GM12874 (cell line): Measurements from ENCODE around the gene SLC1A2.

Experiments used
- TF ChIP-seq, protein P1 (sequence below): IDR thresholded peaks from 2 replicates; pipeline ENCODE4 v1.5.1; 2011; ENCODE audit warnings: low read depth, mild to moderate bottlenecking, control low read depth, low read length, moderate library complexity; ENCODE audit not compliant: insufficient read depth

The SLC1A2 gene

DNA sequence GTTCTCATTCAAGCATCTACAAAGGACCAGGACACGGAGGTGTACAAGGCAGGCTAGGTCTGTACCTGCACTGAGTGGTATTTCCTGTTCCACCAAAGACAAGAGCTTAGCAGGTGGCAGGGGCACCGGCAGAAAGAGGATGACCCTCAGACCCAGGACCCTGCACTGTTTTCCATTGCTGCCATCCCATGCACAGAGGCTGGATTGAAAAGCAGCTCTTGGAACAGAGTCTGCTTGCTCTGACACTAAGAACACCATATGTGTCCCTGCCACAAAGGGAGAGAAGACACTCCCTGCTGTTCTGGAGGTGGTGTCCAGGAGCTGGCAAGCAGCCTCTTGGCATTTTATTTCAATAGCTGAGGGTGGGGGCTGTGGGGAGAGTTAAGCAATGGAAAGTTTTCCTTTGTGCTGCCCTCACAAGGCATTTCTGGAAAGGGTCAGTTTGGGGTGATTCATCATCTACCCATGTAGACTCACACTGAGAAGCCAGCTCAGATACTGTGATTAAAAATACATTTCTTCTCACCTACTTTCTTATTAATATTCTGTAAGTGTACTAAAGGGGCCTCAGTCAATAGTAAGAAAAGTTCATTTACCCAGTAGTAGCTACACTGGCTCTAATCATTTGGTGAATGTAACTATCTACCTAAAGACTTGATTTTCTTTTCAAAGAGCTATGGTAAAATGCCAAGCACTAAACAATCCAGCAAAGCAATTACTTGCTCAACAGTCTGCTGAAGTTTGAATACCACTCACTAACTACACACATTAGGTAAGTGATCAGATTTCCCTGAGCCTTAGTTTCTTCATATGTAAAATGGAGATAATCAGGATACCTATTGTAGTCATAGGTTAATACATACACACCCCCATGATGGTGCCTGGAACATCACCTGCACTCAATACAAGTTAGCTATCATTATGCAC is 55.2 kb downstream of the SLC1A2 start:
- TF ChIP-seq, protein P1, sequence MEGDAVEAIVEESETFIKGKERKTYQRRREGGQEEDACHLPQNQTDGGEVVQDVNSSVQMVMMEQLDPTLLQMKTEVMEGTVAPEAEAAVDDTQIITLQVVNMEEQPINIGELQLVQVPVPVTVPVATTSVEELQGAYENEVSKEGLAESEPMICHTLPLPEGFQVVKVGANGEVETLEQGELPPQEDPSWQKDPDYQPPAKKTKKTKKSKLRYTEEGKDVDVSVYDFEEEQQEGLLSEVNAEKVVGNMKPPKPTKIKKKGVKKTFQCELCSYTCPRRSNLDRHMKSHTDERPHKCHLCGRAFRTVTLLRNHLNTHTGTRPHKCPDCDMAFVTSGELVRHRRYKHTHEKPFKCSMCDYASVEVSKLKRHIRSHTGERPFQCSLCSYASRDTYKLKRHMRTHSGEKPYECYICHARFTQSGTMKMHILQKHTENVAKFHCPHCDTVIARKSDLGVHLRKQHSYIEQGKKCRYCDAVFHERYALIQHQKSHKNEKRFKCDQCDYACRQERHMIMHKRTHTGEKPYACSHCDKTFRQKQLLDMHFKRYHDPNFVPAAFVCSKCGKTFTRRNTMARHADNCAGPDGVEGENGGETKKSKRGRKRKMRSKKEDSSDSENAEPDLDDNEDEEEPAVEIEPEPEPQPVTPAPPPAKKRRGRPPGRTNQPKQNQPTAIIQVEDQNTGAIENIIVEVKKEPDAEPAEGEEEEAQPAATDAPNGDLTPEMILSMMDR = no peak

DNA sequence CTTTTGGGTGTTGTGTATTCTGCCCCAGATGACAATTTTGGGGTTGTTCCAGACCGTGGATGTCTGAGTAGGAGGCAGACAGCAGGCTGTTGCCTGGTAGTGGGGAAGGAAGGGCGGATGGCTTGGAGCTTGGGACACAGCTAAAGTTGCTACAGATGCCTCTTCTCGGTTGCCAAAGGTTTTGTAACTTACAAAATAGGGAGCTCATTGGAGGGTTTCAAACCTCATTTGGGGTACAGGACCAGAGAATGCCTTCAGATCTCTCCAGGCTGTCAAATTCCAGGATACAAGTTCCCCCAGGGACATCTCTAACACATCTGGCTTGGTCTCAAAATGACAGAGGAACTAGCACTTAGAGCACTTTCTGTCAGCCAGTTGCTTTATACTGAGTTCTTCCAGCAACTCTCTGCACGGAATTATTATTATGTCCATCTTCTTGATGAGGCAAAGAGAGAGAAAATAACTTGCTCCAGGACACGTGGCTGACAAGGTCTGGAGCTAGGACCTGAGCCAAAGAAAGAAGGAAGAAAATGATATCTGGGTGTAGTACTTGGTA is 56.0 kb downstream of the SLC1A2 start:
- TF ChIP-seq, protein P1 = no peak

DNA sequence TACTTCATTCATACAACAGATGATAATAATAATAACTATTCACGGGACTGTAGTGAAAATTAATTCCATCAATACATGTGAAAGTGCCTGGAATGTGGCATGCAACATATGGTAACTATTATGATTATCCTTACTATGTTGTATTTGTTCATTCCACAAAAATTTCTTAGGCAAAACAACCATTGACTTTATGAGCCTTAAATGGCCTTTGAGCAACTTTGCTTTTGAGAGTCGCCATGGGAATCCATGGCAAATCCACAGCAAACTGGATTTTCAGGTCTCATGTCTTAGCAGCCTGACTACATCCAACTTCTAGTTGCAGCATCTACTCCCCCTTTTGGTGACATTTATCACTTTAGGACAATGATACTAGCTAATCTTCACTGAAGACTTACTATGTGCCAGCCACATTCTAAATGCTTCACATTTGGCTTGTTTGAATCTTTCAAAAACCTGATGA is 56.8 kb downstream of the SLC1A2 start:
- TF ChIP-seq, protein P1 = no peak

DNA sequence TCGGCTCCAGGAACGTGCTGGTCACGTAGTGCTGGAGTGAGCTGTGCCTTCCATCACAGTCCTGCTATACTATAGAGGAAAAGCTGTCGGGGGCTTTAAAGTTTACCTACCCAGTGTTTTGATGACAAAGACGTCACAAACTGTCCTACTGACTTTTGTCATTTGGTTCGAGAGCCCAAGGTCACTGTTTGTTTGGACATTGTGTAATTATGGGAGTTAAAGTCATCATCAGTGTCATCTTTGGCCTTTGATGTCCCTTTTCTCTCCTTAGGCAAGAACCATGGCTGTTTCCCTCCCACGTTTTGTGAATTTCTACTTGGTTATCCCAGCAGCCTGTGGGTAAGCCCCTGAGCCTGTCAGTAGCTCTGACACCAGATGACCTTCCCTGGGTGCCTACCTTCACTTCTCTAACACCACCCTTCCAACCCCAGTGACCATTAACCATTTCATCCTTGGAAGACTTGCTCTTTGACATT is 59.3 kb downstream of the SLC1A2 start:
- TF ChIP-seq, protein P1 = no peak

DNA sequence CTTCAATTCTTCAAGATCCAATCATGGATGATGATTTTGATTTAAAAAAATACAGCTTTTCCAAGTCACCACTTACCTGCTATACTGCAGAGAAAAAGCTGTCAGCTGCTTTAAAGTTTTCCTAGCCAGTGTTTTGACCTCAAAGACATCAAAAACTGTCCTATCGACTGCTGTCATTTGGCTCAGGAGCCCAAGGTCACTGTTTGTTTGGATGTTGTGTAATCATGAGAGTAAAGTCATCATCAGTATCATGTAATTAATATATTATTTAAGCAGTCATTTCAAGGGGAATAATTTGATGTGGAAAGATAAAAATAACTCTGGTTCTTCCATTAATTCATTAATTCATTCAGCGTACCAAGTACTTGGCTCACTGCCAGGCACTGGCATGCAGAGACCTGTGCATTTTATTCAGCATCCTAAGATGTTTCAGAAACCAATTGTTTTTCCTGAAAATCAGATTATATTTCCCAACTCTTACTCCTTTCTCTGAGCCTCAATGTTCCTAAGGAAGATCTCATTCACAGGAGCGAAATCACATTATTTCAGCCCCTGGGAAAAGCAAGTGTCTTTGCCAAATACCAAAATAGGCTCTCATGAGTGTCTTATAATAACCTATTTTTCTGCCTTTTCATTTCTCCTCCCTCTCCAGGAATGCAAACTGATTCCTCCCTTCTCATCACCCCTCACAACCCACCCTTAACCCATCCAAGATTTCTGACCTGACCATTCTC is 59.9 kb downstream of the SLC1A2 start:
- TF ChIP-seq, protein P1 = no peak

DNA sequence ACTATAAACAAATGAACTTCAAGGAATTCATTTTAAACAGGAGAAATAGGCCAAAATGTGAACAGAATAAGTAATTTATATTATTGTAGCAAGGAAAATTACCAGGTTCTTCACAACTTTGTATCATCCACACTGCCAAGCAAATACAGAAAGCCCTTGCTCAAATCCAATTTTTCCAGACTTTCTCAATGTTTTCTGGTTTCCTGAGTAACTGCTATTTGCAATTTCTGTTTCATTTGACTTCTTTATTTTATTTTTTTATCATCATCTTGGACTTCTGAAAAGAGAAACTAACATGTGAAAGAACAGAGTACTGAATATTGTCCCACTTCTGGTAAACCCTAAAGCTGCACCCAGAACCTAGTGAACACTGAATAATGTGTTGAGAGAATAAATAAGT is 61.0 kb downstream of the SLC1A2 start:
- TF ChIP-seq, protein P1 = no peak

DNA sequence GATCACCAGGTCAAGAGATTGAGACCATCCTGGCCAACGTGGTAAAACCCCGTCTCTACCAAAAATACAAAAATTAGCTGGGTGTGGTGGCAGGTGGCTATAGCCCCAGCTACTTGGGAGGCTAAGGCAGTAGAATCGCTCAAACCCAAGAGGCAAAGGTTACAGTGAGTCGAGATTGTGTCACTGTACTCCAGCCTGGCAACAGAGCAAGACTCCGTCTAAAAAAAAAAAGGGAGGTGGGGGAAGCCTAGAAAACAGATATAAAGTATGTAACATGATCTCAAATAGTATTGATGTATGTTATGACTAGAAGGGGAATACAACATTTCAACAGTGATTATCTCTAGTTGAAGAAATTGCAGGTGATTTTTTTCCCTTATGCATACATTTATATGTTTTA is 61.4 kb downstream of the SLC1A2 start:
- TF ChIP-seq, protein P1 = no peak
